ENCODE measurements around the gene IL5RA.

Gene IL5RA

GRCh38 chr3:3129579-3129978, 19.4 kb upstream of the IL5RA start:
- TF ChIP-seq CSDC2 (CRISPR knock-in tag; IDR thresholded peaks at IDR 0.05): no peak
- no peak for ATAC-seq

- peak; percentile 30 for ATAC-seq
- TF ChIP-seq ISL1 (CRISPR knock-in tag; IDR thresholded peaks at IDR 0.05): no peak
- TF ChIP-seq RARB (CRISPR knock-in tag; IDR thresholded peaks at IDR 0.05): no peak
- TF ChIP-seq, protein P1, sequence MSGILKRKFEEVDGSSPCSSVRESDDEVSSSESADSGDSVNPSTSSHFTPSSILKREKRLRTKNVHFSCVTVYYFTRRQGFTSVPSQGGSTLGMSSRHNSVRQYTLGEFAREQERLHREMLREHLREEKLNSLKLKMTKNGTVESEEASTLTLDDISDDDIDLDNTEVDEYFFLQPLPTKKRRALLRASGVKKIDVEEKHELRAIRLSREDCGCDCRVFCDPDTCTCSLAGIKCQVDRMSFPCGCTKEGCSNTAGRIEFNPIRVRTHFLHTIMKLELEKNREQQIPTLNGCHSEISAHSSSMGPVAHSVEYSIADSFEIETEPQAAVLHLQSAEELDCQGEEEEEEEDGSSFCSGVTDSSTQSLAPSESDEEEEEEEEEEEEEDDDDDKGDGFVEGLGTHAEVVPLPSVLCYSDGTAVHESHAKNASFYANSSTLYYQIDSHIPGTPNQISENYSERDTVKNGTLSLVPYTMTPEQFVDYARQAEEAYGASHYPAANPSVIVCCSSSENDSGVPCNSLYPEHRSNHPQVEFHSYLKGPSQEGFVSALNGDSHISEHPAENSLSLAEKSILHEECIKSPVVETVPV (CRISPR knock-in tag; IDR thresholded peaks at IDR 0.05): no peak
- no peak for TF ChIP-seq ZC3H10 (CRISPR knock-in tag; IDR thresholded peaks at IDR 0.05)
- no peak for TF ChIP-seq TCF4 (CRISPR knock-in tag; IDR thresholded peaks at IDR 0.05; ENCODE audit: borderline replicate concordance)
- TF ChIP-seq OSR1 (CRISPR knock-in tag; IDR thresholded peaks at IDR 0.05): no peak
- TF ChIP-seq, protein P2, sequence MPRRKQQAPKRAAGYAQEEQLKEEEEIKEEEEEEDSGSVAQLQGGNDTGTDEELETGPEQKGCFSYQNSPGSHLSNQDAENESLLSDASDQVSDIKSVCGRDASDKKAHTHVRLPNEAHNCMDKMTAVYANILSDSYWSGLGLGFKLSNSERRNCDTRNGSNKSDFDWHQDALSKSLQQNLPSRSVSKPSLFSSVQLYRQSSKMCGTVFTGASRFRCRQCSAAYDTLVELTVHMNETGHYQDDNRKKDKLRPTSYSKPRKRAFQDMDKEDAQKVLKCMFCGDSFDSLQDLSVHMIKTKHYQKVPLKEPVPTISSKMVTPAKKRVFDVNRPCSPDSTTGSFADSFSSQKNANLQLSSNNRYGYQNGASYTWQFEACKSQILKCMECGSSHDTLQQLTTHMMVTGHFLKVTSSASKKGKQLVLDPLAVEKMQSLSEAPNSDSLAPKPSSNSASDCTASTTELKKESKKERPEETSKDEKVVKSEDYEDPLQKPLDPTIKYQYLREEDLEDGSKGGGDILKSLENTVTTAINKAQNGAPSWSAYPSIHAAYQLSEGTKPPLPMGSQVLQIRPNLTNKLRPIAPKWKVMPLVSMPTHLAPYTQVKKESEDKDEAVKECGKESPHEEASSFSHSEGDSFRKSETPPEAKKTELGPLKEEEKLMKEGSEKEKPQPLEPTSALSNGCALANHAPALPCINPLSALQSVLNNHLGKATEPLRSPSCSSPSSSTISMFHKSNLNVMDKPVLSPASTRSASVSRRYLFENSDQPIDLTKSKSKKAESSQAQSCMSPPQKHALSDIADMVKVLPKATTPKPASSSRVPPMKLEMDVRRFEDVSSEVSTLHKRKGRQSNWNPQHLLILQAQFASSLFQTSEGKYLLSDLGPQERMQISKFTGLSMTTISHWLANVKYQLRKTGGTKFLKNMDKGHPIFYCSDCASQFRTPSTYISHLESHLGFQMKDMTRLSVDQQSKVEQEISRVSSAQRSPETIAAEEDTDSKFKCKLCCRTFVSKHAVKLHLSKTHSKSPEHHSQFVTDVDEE (CRISPR knock-in tag; IDR thresholded peaks at IDR 0.05): no peak
- no peak for TF ChIP-seq TOX (CRISPR knock-in tag; IDR thresholded peaks at IDR 0.05; ENCODE audit: borderline replicate concordance)
- no peak for TF ChIP-seq ESRRG (CRISPR knock-in tag; IDR thresholded peaks at IDR 0.05)
Measured at GRCh38 chr3:3127432-3128010, 17.3 kb upstream of the IL5RA start.

GRCh38 chr3:3126477-3127431, 16.6 kb upstream of the IL5RA start, which contains the start of gene TRNT1:
TRNT1 (plus strand) TSS chr3:3126940; CDS start chr3:3129041, 2,101 bp downstream.
- peak; percentile 98 for ATAC-seq
- 0 out of 2 replicates have a peak, but pooled peaks have one; percentile 63 for TF ChIP-seq ZNF565 (CRISPR knock-in tag; conservative IDR thresholded peaks at IDR 0.05; ENCODE audit: low read depth)
- peak; percentile 66; the same call in 1 of the 2 replicates for TF ChIP-seq ZFP3 (CRISPR knock-in tag; IDR thresholded peaks at IDR 0.05)
- peak; percentile 57; the same call in 1 of the 2 replicates for TF ChIP-seq CSDC2 (CRISPR knock-in tag; IDR thresholded peaks at IDR 0.05)
- TF ChIP-seq TOX (CRISPR knock-in tag; IDR thresholded peaks at IDR 0.05; ENCODE audit: borderline replicate concordance): no peak
- TF ChIP-seq, protein P2 (CRISPR knock-in tag; IDR thresholded peaks at IDR 0.05): 0 out of 2 replicates have a peak, but pooled peaks have one; percentile 17
- TF ChIP-seq ZC3H10 (CRISPR knock-in tag; IDR thresholded peaks at IDR 0.05): no peak

- TF ChIP-seq TOX (CRISPR knock-in tag; IDR thresholded peaks at IDR 0.05; ENCODE audit: borderline replicate concordance): no peak
- TF ChIP-seq RARB (CRISPR knock-in tag; IDR thresholded peaks at IDR 0.05): no peak
- no peak for TF ChIP-seq BACH2 (CRISPR knock-in tag; IDR thresholded peaks at IDR 0.05; ENCODE audit: borderline replicate concordance)
- TF ChIP-seq CSDC2 (CRISPR knock-in tag; IDR thresholded peaks at IDR 0.05): no peak
- no peak for TF ChIP-seq ISL1 (CRISPR knock-in tag; IDR thresholded peaks at IDR 0.05)
- no peak for TF ChIP-seq ZC3H10 (CRISPR knock-in tag; IDR thresholded peaks at IDR 0.05)
- TF ChIP-seq PPARA (CRISPR knock-in tag; IDR thresholded peaks at IDR 0.05; ENCODE audit: borderline replicate concordance): no peak
- TF ChIP-seq TCF4 (CRISPR knock-in tag; IDR thresholded peaks at IDR 0.05; ENCODE audit: borderline replicate concordance): no peak
- TF ChIP-seq POU6F1 (CRISPR knock-in tag; IDR thresholded peaks at IDR 0.05; ENCODE audit: borderline replicate concordance, low read depth): no peak
- TF ChIP-seq ESRRG (CRISPR knock-in tag; IDR thresholded peaks at IDR 0.05): no peak
- TF ChIP-seq ZFP3 (CRISPR knock-in tag; IDR thresholded peaks at IDR 0.05): no peak
- TF ChIP-seq ZFP30 (CRISPR knock-in tag; IDR thresholded peaks at IDR 0.05): no peak
- TF ChIP-seq ZNF565 (CRISPR knock-in tag; conservative IDR thresholded peaks at IDR 0.05; ENCODE audit: low read depth): no peak
- TF ChIP-seq ARNTL (CRISPR knock-in tag; IDR thresholded peaks at IDR 0.05; ENCODE audit: borderline replicate concordance, low read depth): no peak
- TF ChIP-seq OSR1 (CRISPR knock-in tag; IDR thresholded peaks at IDR 0.05): no peak
- TF ChIP-seq PATZ1 (CRISPR knock-in tag; IDR thresholded peaks at IDR 0.05; ENCODE audit: borderline replicate concordance): no peak
- TF ChIP-seq CREB5 (CRISPR knock-in tag; IDR thresholded peaks at IDR 0.05; ENCODE audit: low read depth): no peak
- TF ChIP-seq ZNF8 (CRISPR knock-in tag; IDR thresholded peaks at IDR 0.05): no peak
- ATAC-seq: no peak
Measured at GRCh38 chr3:3125977-3126376, 15.8 kb upstream of the IL5RA start.

Measured in SK-N-SH treated with all-trans-retinoic acid at 6 μM for 48 hours (cell line).